ENCODE data around the gene LCNL1.

Gene LCNL1

DNA sequence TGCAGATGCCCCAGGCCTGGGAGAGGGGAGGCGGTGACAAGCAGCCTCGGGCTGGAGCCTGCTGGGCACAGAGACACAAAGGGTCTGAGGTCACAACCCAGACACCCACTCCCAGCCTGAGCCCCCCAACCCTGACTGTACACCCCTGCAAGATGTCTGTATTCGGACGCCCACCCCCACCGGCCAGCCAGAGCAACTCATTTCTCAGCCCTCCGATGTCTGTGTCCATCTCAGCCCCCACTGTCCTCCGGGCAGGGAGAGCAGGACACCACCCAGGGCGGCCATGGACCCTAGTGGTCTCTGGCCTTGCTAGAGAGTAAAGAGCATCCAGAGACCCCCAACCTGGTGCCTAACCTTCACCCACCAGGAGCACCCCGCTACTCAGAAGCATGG, 26.9 kb upstream of the LCNL1 start:
- intact Hi-C loops (cut with DNase I; ENCODE audit: low total_unique reads), result no loop called here
- peaks cover 0 to 5% (median 2%) of the 10 kb centered on the region in 4 donors for H3K4me1 ChIP-seq

DNA sequence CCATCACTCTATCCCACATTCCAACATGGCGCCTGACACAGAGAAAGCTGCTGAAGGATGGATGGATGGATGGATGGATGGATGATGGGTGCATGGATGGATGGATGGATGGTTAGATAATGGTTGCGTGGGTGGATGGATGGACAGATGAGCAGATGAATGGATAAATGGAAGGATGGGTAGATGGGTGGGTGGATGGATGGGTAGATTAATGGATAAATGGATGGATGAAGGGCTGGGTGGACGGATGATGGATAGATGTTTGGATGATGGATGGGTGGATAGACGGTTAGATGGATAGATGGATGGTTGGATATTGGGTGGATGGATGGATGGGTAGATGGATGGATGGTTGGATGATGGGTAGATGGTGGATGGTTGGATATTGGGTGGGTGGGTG, 26.2 kb upstream of the LCNL1 start:
- no peak overlapping the region for H3K27ac ChIP-seq
- intact Hi-C loops (cut with DNase I; ENCODE audit: low total_unique reads), result no loop called here
- H3K9me3 ChIP-seq, result no peaks in the 10 kb centered on the region
- H3K36me3 ChIP-seq, result no peaks in the 10 kb centered on the region
- peaks cover 0 to 10% (median 8%) of the 10 kb centered on the region in 4 donors for H3K4me1 ChIP-seq
- TF ChIP-seq, protein P1, sequence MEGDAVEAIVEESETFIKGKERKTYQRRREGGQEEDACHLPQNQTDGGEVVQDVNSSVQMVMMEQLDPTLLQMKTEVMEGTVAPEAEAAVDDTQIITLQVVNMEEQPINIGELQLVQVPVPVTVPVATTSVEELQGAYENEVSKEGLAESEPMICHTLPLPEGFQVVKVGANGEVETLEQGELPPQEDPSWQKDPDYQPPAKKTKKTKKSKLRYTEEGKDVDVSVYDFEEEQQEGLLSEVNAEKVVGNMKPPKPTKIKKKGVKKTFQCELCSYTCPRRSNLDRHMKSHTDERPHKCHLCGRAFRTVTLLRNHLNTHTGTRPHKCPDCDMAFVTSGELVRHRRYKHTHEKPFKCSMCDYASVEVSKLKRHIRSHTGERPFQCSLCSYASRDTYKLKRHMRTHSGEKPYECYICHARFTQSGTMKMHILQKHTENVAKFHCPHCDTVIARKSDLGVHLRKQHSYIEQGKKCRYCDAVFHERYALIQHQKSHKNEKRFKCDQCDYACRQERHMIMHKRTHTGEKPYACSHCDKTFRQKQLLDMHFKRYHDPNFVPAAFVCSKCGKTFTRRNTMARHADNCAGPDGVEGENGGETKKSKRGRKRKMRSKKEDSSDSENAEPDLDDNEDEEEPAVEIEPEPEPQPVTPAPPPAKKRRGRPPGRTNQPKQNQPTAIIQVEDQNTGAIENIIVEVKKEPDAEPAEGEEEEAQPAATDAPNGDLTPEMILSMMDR (IDR thresholded peaks at IDR 0.05), result no peak
- H3K27me3 ChIP-seq, result no peaks in the 10 kb centered on the region
- H3K4me3 ChIP-seq, result no peak overlapping the region
- DNase-seq, result no peak

More for the DNA sequence above, 26.9 kb upstream of the LCNL1 start:
- TF ChIP-seq, protein P1 (IDR thresholded peaks at IDR 0.05), result no peak
- no peaks in the 10 kb centered on the region for H3K27me3 ChIP-seq
- no peaks in the 10 kb centered on the region for H3K36me3 ChIP-seq
- no peaks in the 10 kb centered on the region for H3K9me3 ChIP-seq
- no peak for DNase-seq
- no peak overlapping the region for H3K4me3 ChIP-seq
- no peak overlapping the region for H3K27ac ChIP-seq

DNA sequence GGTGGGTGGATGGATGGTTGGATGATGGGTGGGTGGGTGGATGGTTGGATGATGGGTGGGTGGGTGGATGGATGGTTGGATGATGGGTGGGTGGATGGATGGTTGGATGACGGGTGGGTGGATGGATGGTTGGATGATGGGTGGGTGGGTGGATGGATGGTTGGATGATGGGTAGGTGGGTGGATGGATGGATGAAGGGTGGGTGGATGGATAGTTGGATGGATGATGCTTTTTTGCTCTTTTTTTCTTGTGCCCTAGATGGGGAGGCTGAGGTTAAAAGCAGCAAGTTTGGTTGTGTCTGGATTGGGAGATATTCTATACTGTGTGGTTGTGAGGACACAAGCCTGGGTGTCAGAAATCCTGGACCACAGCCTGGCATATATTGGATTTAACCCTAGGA, 25.3 kb upstream of the LCNL1 start:
- TF ChIP-seq, protein P1 (IDR thresholded peaks at IDR 0.05), result no peak
- DNase-seq, result no peak
- H3K36me3 ChIP-seq, result no peaks in the 10 kb centered on the region
- intact Hi-C loops (cut with DNase I; ENCODE audit: low total_unique reads), result no loop called here
- H3K27me3 ChIP-seq, result no peaks in the 10 kb centered on the region
- no peak overlapping the region for H3K4me3 ChIP-seq
- no peak overlapping the region for H3K27ac ChIP-seq
- H3K4me1 ChIP-seq, result peaks cover 0 to 13% (median 10%) of the 10 kb centered on the region in 4 donors
- no peaks in the 10 kb centered on the region for H3K9me3 ChIP-seq

DNA sequence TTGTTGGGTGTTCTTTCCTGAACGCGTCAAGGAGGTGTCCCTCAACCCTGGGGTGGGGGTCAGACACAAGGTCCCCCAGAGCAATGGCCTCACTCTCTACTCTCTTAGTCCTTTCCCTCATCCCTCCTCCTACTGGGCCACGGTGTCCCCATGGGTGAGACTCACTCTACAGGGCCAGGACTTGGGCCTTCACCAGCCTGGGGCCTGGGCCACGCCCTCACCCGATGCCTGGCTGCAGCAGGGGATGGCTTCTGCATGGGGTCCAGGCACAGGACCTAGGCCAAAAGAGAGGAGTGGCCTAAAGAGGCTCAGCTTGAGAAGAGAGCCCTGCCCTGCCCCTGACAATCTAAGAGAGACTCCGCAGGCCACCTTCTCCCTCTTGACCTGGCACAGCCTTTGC, 24.9 kb upstream of the LCNL1 start:
- Histone ChIP-seq H3K27ac (no peak overlapping the region), H3K27me3 (no peaks in the 10 kb centered on the region), H3K4me3 (no peak overlapping the region), H3K36me3 (no peaks in the 10 kb centered on the region), H3K9me3 (no peaks in the 10 kb centered on the region), H3K4me1 (peaks cover 0 to 13% (median 10%) of the 10 kb centered on the region in 4 donors)
- intact Hi-C loops (cut with DNase I; ENCODE audit: low total_unique reads), result no loop called here
- no peak for DNase-seq
- TF ChIP-seq, protein P1 (IDR thresholded peaks at IDR 0.05), result no peak

DNA sequence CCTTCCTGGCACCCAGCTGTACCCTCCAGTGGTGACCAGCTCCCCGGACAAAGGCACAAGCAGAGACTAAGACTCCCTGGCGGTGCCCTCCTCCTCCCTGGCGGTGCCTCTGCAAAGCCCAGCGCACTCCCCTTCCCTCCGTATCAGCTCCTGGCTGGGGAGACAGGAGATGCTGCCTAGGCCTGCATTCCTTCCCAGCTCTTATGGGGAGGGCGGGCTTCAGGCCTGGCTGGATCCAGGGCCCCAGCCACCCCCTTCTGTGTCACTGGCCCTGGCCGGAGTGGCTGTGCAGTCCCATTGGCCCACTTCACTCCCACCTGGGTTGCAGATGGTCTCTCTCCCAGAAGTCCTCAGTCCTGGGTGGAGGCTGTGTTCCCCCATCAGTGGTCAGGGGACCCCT, 24.3 kb upstream of the LCNL1 start:
- no peak for DNase-seq
- H3K27me3 ChIP-seq, result no peaks in the 10 kb centered on the region
- no peaks in the 10 kb centered on the region for H3K36me3 ChIP-seq
- TF ChIP-seq, protein P1 (IDR thresholded peaks at IDR 0.05), result no peak
- H3K4me1 ChIP-seq, result peaks cover 0 to 13% (median 10%) of the 10 kb centered on the region in 4 donors
- H3K27ac ChIP-seq, result no peak overlapping the region
- no peak overlapping the region for H3K4me3 ChIP-seq
- H3K9me3 ChIP-seq, result no peaks in the 10 kb centered on the region
- intact Hi-C loops (cut with DNase I; ENCODE audit: low total_unique reads), result no loop called here
